ENCODE results near the gene FAAP100. TPM values are rescaled to one million over a fixed set of nuclear protein-coding genes. Genes with fewer than 3 reads are reported as not detected.

Gene FAAP100
- total and polyA plus RNA-seq, 7 donors: 6.6 to 27.2 (median 10.9) TPM

- Histone ChIP-seq H3K36me3 (peaks cover 0 to 85% (median 29%) of the 10 kb centered on the region in 4 donors), H3K9me3 (no peaks in the 10 kb centered on the region), H3K27ac (no peak overlapping the region), H3K4me3 (no peak overlapping the region), H3K4me1 (peaks cover 0 to 12% (median 10%) of the 10 kb centered on the region in 4 donors), H3K27me3 (no peaks in the 10 kb centered on the region)
- DNase-seq: no peak
- no peak for TF ChIP-seq POLR2A (IDR thresholded peaks at IDR 0.05)
- TF ChIP-seq EP300 (IDR thresholded peaks at IDR 0.05): no peak
- TF ChIP-seq POLR2AphosphoS5 (IDR thresholded peaks at IDR 0.05): no peak
- no peak for TF ChIP-seq CTCF (IDR thresholded peaks at IDR 0.05)
- WGBS, 2 donors: 91 to 97% methylated on average over 8 of the region's 8 CpGs
- intact Hi-C loops (cut with DNase I): no loop called here
These were observed 29.6 kb upstream of the FAAP100 start for GRCh38 chr17:81581758-81582157.

- WGBS, 2 donors: 95 to 96% methylated on average over 6 of the region's 6 CpGs
- TF ChIP-seq POLR2AphosphoS5 (IDR thresholded peaks at IDR 0.05) (no peak), EP300 (IDR thresholded peaks at IDR 0.05) (no peak), POLR2A (IDR thresholded peaks at IDR 0.05) (no peak), CTCF (IDR thresholded peaks at IDR 0.05) (no peak)
These were observed 28.3 kb upstream of the FAAP100 start for GRCh38 chr17:81580481-81580880.

GRCh38 chr17:81579821-81580321 is 27.7 kb upstream of the FAAP100 start:
- 96 to 97% methylated on average over 10 of the region's 10 CpGs for WGBS, 2 donors
- no peak for TF ChIP-seq EP300 (IDR thresholded peaks at IDR 0.05)
- TF ChIP-seq POLR2AphosphoS5 (IDR thresholded peaks at IDR 0.05): no peak
- no peak for TF ChIP-seq POLR2A (IDR thresholded peaks at IDR 0.05)
- TF ChIP-seq CTCF (IDR thresholded peaks at IDR 0.05): no peak
- intact Hi-C loops (cut with DNase I): no loop called here
- H3K4me1 ChIP-seq: peaks cover 0 to 26% (median 21%) of the 10 kb centered on the region in 4 donors
- no peaks in the 10 kb centered on the region for H3K27me3 ChIP-seq
- H3K27ac ChIP-seq: no peak overlapping the region
- peaks cover 0 to 76% (median 20%) of the 10 kb centered on the region in 4 donors for H3K36me3 ChIP-seq
- DNase-seq: no peak
- no peaks in the 10 kb centered on the region for H3K9me3 ChIP-seq
- no peak overlapping the region for H3K4me3 ChIP-seq

More at GRCh38 chr17:81580481-81580880, 28.3 kb upstream of the FAAP100 start:
- no peak for DNase-seq
- intact Hi-C loops (cut with DNase I): no loop called here
- H3K4me1 ChIP-seq: peaks cover 0 to 25% (median 21%) of the 10 kb centered on the region in 4 donors
- H3K27me3 ChIP-seq: no peaks in the 10 kb centered on the region
- H3K9me3 ChIP-seq: no peaks in the 10 kb centered on the region
- no peak overlapping the region for H3K27ac ChIP-seq
- peaks cover 0 to 79% (median 23%) of the 10 kb centered on the region in 4 donors for H3K36me3 ChIP-seq
- H3K4me3 ChIP-seq: no peak overlapping the region

GRCh38 chr17:81579298-81579697 is 27.1 kb upstream of the FAAP100 start:
- Histone ChIP-seq H3K9me3 (no peaks in the 10 kb centered on the region), H3K27me3 (no peaks in the 10 kb centered on the region), H3K4me1 (peaks cover 0 to 28% (median 21%) of the 10 kb centered on the region in 4 donors), H3K36me3 (peaks cover 0 to 70% (median 22%) of the 10 kb centered on the region in 4 donors), H3K4me3 (no peak overlapping the region), H3K27ac (no peak overlapping the region)
- no peak for TF ChIP-seq CTCF (IDR thresholded peaks at IDR 0.05)
- no peak for TF ChIP-seq POLR2AphosphoS5 (IDR thresholded peaks at IDR 0.05)
- TF ChIP-seq POLR2A (IDR thresholded peaks at IDR 0.05): no peak
- no peak for TF ChIP-seq EP300 (IDR thresholded peaks at IDR 0.05)
- WGBS, 2 donors: 88 to 95% methylated on average over 6 of the region's 6 CpGs
- intact Hi-C loops (cut with DNase I): no loop called here
- DNase-seq: no peak
